Inflammatory macrophage treated with lipopolysaccharide for 4 hours (primary cell): ENCODE results near the gene NBEAL1.
"Not testable (repeated sequence)": the region's sequence is repeated elsewhere in the genome, so short reads cannot be mapped to it uniquely, and the experiment has no call there.

ENCODE experiments used
- DNase-seq: peaks from one replicate; pipeline ENCODE4 v3.0.0-alpha.2; 2020

NBEAL1 gene

GRCh38 chr2:203122317-203122986 is 107.8 kb downstream of the NBEAL1 start:
- DNase-seq: peak; percentile 12

GRCh38 chr2:203126996-203127395 is 112.3 kb downstream of the NBEAL1 start:
- no peak for DNase-seq

GRCh38 chr2:203135105-203135504 is 120.4 kb downstream of the NBEAL1 start:
- DNase-seq: no peak

GRCh38 chr2:203143391-203143790 is 128.7 kb downstream of the NBEAL1 start:
- no peak for DNase-seq

GRCh38 chr2:203149194-203149593 is 134.5 kb downstream of the NBEAL1 start:
- no peak for DNase-seq

GRCh38 chr2:203155406-203155805 is 140.7 kb downstream of the NBEAL1 start:
- no peak for DNase-seq

GRCh38 chr2:203162722-203163121 is 148.0 kb downstream of the NBEAL1 start:
- not testable (repeated sequence) for DNase-seq

GRCh38 chr2:203164311-203164935 is 149.7 kb downstream of the NBEAL1 start:
- DNase-seq: no peak

GRCh38 chr2:203167751-203168150 is 153.1 kb downstream of the NBEAL1 start:
- no peak for DNase-seq

GRCh38 chr2:203170502-203170901 is 155.8 kb downstream of the NBEAL1 start:
- no peak for DNase-seq

- no peak for DNase-seq
These were observed 160.7 kb downstream of the NBEAL1 start for GRCh38 chr2:203175371-203175770.

GRCh38 chr2:203177361-203177760 is 162.7 kb downstream of the NBEAL1 start:
- DNase-seq: no peak

- DNase-seq: peak; percentile 11
These were observed 171.2 kb downstream of the NBEAL1 start for GRCh38 chr2:203185864-203186263.

GRCh38 chr2:203190547-203190946 is 175.9 kb downstream of the NBEAL1 start:
- DNase-seq: not testable (repeated sequence)

- not testable (repeated sequence) for DNase-seq
These were observed 176.4 kb downstream of the NBEAL1 start for GRCh38 chr2:203191026-203191425.

GRCh38 chr2:203191961-203192360 is 177.3 kb downstream of the NBEAL1 start:
- DNase-seq: no peak

- DNase-seq: no peak
These were observed 180.8 kb downstream of the NBEAL1 start for GRCh38 chr2:203195331-203196036.

- DNase-seq: no peak
These were observed 186.2 kb downstream of the NBEAL1 start for GRCh38 chr2:203200866-203201265.

- no peak for DNase-seq
These were observed 186.8 kb downstream of the NBEAL1 start for GRCh38 chr2:203201426-203201825.

- no peak for DNase-seq
These were observed 194.9 kb downstream of the NBEAL1 start for GRCh38 chr2:203209538-203209937.

- DNase-seq: no peak
These were observed 210.9 kb downstream of the NBEAL1 start for GRCh38 chr2:203225423-203226039.

GRCh38 chr2:203229674-203230073 is 215.0 kb downstream of the NBEAL1 start:
- DNase-seq: not testable (repeated sequence)
